ENCODE data around the gene OR7A10.
"Not testable (repeated sequence)": the region's sequence is repeated elsewhere in the genome, so short reads cannot be mapped to it uniquely, and the experiment has no call there.

Gene OR7A10

GRCh38 chr19:14818588-14818987 is 30.1 kb downstream of the OR7A10 start:
- H3K36me3 Mint-ChIP-seq (ENCODE audit: low read depth): no peaks in the 10 kb centered on the region
- no peaks in the 10 kb centered on the region for H3K9me3 Mint-ChIP-seq
- no peak overlapping the region for H3K27ac Mint-ChIP-seq
- H3K4me3 Mint-ChIP-seq: no peak overlapping the region
- H3K4me1 Mint-ChIP-seq (ENCODE audit: low read depth): no peaks in the 10 kb centered on the region
- H3K27me3 Mint-ChIP-seq (ENCODE audit: low read depth): no peaks in the 10 kb centered on the region

GRCh38 chr19:14817052-14817451 is 31.7 kb downstream of the OR7A10 start:
- Mint-ChIP-seq H3K36me3 (ENCODE audit: low read depth) (no peaks in the 10 kb centered on the region), H3K27me3 (ENCODE audit: low read depth) (no peaks in the 10 kb centered on the region), H3K27ac (no peak overlapping the region), H3K4me1 (ENCODE audit: low read depth) (no peaks in the 10 kb centered on the region), H3K9me3 (no peaks in the 10 kb centered on the region), H3K4me3 (no peak overlapping the region)

GRCh38 chr19:14814982-14815652 is 33.6 kb downstream of the OR7A10 start:
- no peaks in the 10 kb centered on the region for H3K9me3 Mint-ChIP-seq
- H3K4me3 Mint-ChIP-seq: no peak overlapping the region
- no peaks in the 10 kb centered on the region for H3K36me3 Mint-ChIP-seq (ENCODE audit: low read depth)
- H3K27me3 Mint-ChIP-seq (ENCODE audit: low read depth): no peaks in the 10 kb centered on the region
- no peaks in the 10 kb centered on the region for H3K4me1 Mint-ChIP-seq (ENCODE audit: low read depth)
- H3K27ac Mint-ChIP-seq: no peak overlapping the region

GRCh38 chr19:14809272-14810057 is 39.3 kb downstream of the OR7A10 start:
- Mint-ChIP-seq H3K36me3 (ENCODE audit: low read depth) (no peaks in the 10 kb centered on the region), H3K27me3 (ENCODE audit: low read depth) (no peaks in the 10 kb centered on the region), H3K27ac (no peak overlapping the region), H3K9me3 (no peaks in the 10 kb centered on the region), H3K4me3 (no peak overlapping the region), H3K4me1 (ENCODE audit: low read depth) (no peaks in the 10 kb centered on the region)

- H3K36me3 Mint-ChIP-seq (ENCODE audit: low read depth): no peaks in the 10 kb centered on the region
- no peak overlapping the region for H3K4me3 Mint-ChIP-seq
- no peaks in the 10 kb centered on the region for H3K4me1 Mint-ChIP-seq (ENCODE audit: low read depth)
- no peak overlapping the region for H3K27ac Mint-ChIP-seq
- no peaks in the 10 kb centered on the region for H3K27me3 Mint-ChIP-seq (ENCODE audit: low read depth)
- H3K9me3 Mint-ChIP-seq: no peaks in the 10 kb centered on the region
Measured at GRCh38 chr19:14804765-14805164, 44.0 kb downstream of the OR7A10 start.

- peaks cover 4% of the 10 kb centered on the region for H3K4me1 Mint-ChIP-seq (ENCODE audit: low read depth)
- H3K27me3 Mint-ChIP-seq (ENCODE audit: low read depth): no peaks in the 10 kb centered on the region
- no peaks in the 10 kb centered on the region for H3K36me3 Mint-ChIP-seq (ENCODE audit: low read depth)
- H3K9me3 Mint-ChIP-seq: no peaks in the 10 kb centered on the region
- no peak overlapping the region for H3K27ac Mint-ChIP-seq
- no peak overlapping the region for H3K4me3 Mint-ChIP-seq
Measured at GRCh38 chr19:14798760-14799159, 50.0 kb downstream of the OR7A10 start.

- H3K36me3 Mint-ChIP-seq (ENCODE audit: low read depth): no peaks in the 10 kb centered on the region
- H3K9me3 Mint-ChIP-seq: no peaks in the 10 kb centered on the region
- H3K27me3 Mint-ChIP-seq (ENCODE audit: low read depth): no peaks in the 10 kb centered on the region
- peaks cover 4% of the 10 kb centered on the region for H3K4me1 Mint-ChIP-seq (ENCODE audit: low read depth)
- H3K4me3 Mint-ChIP-seq: no peak overlapping the region
- H3K27ac Mint-ChIP-seq: no peak overlapping the region
Measured at GRCh38 chr19:14796021-14796420, 52.7 kb downstream of the OR7A10 start.

- Mint-ChIP-seq H3K27me3 (ENCODE audit: low read depth) (no peaks in the 10 kb centered on the region), H3K27ac (no peak overlapping the region), H3K36me3 (ENCODE audit: low read depth) (no peaks in the 10 kb centered on the region), H3K4me1 (ENCODE audit: low read depth) (peaks cover 4% of the 10 kb centered on the region), H3K9me3 (no peaks in the 10 kb centered on the region), H3K4me3 (no peak overlapping the region)
Measured at GRCh38 chr19:14795078-14795721, 53.5 kb downstream of the OR7A10 start.

- not testable (repeated sequence) for H3K27ac Mint-ChIP-seq; H3K4me1 Mint-ChIP-seq (ENCODE audit: low read depth); H3K4me3 Mint-ChIP-seq; H3K9me3 Mint-ChIP-seq; H3K36me3 Mint-ChIP-seq (ENCODE audit: low read depth); H3K27me3 Mint-ChIP-seq (ENCODE audit: low read depth)
Measured at GRCh38 chr19:14792250-14792649, 56.5 kb downstream of the OR7A10 start.
